Measurements from ENCODE around the gene POU4F2.

DNA sequence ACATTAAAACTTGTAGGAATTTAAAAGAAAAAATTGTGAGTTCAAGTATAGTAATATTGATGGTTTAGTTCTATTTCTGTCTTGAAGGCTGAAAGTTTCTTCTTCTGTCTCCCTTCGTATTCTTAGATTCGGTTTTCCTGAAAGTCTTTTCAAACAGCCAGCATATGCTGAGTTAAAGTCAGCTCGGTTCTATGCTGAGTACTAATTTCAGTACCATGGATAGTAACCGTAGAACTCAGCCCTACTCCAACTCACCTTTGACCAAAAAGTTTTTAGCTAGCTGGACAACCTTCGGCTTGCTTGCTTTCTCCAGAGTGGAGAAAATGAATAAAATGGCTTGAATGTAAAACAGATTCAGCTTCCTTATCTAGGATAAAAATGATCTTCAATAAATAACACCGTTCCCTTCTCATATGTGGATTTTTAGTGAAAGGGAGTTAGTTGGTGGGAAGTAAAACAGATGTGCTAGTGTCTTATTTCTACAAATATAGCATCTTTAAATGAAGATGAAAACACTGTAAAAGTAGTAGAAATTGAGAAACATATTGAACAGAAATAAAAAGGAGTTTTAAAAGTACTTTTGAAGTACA is 5.2 kb downstream of the POU4F2 start:
- TF ChIP-seq CTCF (IDR thresholded peaks at IDR 0.05; ENCODE audit: extremely low read depth in 1 of 2, insufficient read depth in 1 of 2, low read depth in 1 of 2, low read length in 2 of 2) (no peak), POLR2A (IDR thresholded peaks at IDR 0.05; ENCODE audit: low read depth, low read length) (no peak), JUN (IDR thresholded peaks at IDR 0.05; ENCODE audit: borderline replicate concordance, insufficient read depth, insufficient read length, low read depth) (no peak), EZH2 (IDR thresholded peaks at IDR 0.05; ENCODE audit: borderline replicate concordance, low read depth, low read length, severe bottlenecking) (no peak), POLR2AphosphoS5 (IDR thresholded peaks at IDR 0.05; ENCODE audit: insufficient read depth, low read depth, low read length) (no peak)
- TF ChIP-seq, protein P1, sequence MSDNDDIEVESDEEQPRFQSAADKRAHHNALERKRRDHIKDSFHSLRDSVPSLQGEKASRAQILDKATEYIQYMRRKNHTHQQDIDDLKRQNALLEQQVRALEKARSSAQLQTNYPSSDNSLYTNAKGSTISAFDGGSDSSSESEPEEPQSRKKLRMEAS (IDR thresholded peaks at IDR 0.05; ENCODE audit: insufficient read depth, insufficient read length): no peak
